ENCODE results near the gene EXOSC6.
"Not testable (repeated sequence)": the region's sequence is repeated elsewhere in the genome, so short reads cannot be mapped to it uniquely, and the experiment has no call there.

Gene EXOSC6

GRCh38 chr16:70254965-70255286 lies 3.2 kb upstream of the EXOSC6 start:
- DNase-seq (ENCODE audit: low spot score): no peak

- no peak for DNase-seq (ENCODE audit: low spot score)
These were observed 2.6 kb upstream of the EXOSC6 start for GRCh38 chr16:70254180-70254964.

GRCh38 chr16:70253291-70254106 lies 1.8 kb upstream of the EXOSC6 start:
- DNase-seq (ENCODE audit: low spot score): peak; percentile 29

- DNase-seq (ENCODE audit: low spot score): peak; percentile 5
These were observed 732 bp upstream of the EXOSC6 start for GRCh38 chr16:70252355-70252988.

- peak; percentile 18 for DNase-seq (ENCODE audit: low spot score)
These were observed 752 bp downstream of the EXOSC6 start for GRCh38 chr16:70250748-70251628.

- DNase-seq (ENCODE audit: low spot score): not testable (repeated sequence)
These were observed 2.0 kb downstream of the EXOSC6 start for GRCh38 chr16:70249697-70250096.

GRCh38 chr16:70238773-70239172 lies 13.0 kb downstream of the EXOSC6 start:
- DNase-seq (ENCODE audit: low spot score): not testable (repeated sequence)

GRCh38 chr16:70231831-70232230 lies 19.9 kb downstream of the EXOSC6 start:
- not testable (repeated sequence) for DNase-seq (ENCODE audit: low spot score)

GRCh38 chr16:70226024-70226423 lies 25.7 kb downstream of the EXOSC6 start:
- not testable (repeated sequence) for DNase-seq (ENCODE audit: low spot score)

- DNase-seq (ENCODE audit: low spot score): not testable (repeated sequence)
These were observed 26.3 kb downstream of the EXOSC6 start for GRCh38 chr16:70225430-70225829.

- not testable (repeated sequence) for DNase-seq (ENCODE audit: low spot score)
These were observed 27.1 kb downstream of the EXOSC6 start for GRCh38 chr16:70224645-70225044.

- not testable (repeated sequence) for DNase-seq (ENCODE audit: low spot score)
These were observed 27.7 kb downstream of the EXOSC6 start for GRCh38 chr16:70223971-70224513.

GRCh38 chr16:70223216-70223615 lies 28.5 kb downstream of the EXOSC6 start:
- not testable (repeated sequence) for DNase-seq (ENCODE audit: low spot score)

GRCh38 chr16:70222574-70222973 lies 29.2 kb downstream of the EXOSC6 start:
- not testable (repeated sequence) for DNase-seq (ENCODE audit: low spot score)

- not testable (repeated sequence) for DNase-seq (ENCODE audit: low spot score)
These were observed 33.2 kb downstream of the EXOSC6 start for GRCh38 chr16:70218586-70218985.

- not testable (repeated sequence) for DNase-seq (ENCODE audit: low spot score)
These were observed 45.4 kb downstream of the EXOSC6 start for GRCh38 chr16:70206382-70206781.

GRCh38 chr16:70204668-70205405 lies 46.9 kb downstream of the EXOSC6 start:
- not testable (repeated sequence) for DNase-seq (ENCODE audit: low spot score)

GRCh38 chr16:70204010-70204409 lies 47.7 kb downstream of the EXOSC6 start:
- DNase-seq (ENCODE audit: low spot score): not testable (repeated sequence)

- not testable (repeated sequence) for DNase-seq (ENCODE audit: low spot score)
These were observed 48.2 kb downstream of the EXOSC6 start for GRCh38 chr16:70203508-70203907.

GRCh38 chr16:70200063-70200462 lies 51.7 kb downstream of the EXOSC6 start:
- not testable (repeated sequence) for DNase-seq (ENCODE audit: low spot score)

GRCh38 chr16:70199170-70199569 lies 52.6 kb downstream of the EXOSC6 start:
- DNase-seq (ENCODE audit: low spot score): not testable (repeated sequence)

Measured in hematopoietic multipotent progenitor cell treated with erythropoietin and hydrocortisone succinate and interleukin-3 and kit ligand, for 17 days (in vitro differentiated cells).